Body of pancreas (tissue), 4 donors: ENCODE results near the gene RIN3.

ENCODE experiments used
- CTCF ChIP-seq, 7 experiments: fragments of 450-650 bp in 4 of 7; fragments of 200-600 bp in 3 of 7; sonication (generic) in 3 of 7; IDR thresholded peaks; one replicate each; pipeline ENCODE4 v1.5.1; 2016 to 2019; ENCODE audit warnings: antibody characterized with exemption in 7 of 7
- POLR2A ChIP-seq, 3 donors: fragments of 450-650 bp; IDR thresholded peaks; one replicate each; pipeline ENCODE4 v1.6.1; 2016; ENCODE audit warnings: antibody characterized with exemption in 3 of 3, mild to moderate bottlenecking in 2 of 3

- TF ChIP-seq CTCF (IDR thresholded peaks at IDR 0.05) = no peak
- no peak for TF ChIP-seq POLR2A (IDR thresholded peaks at IDR 0.05)
Measured at GRCh38 chr14:92546347-92547053, 32.9 kb downstream of the RIN3 start.
